Osteocyte (in vitro differentiated cells): ENCODE results near the gene ZNF225. TPM values are rescaled to one million over a fixed set of nuclear protein-coding genes. Genes with fewer than 3 reads are reported as not detected.

Experiments used
- DNase-seq: peaks from one replicate; pipeline ENCODE4 v3.0.0; 2021; ENCODE audit warnings: mixed read lengths; ENCODE audit not compliant: unreplicated experiment; ENCODE audit errors: extremely low spot score
- H3K27ac Mint-ChIP-seq: one replicate; pipeline ENCODE4 v1.8.0; 2021; ENCODE audit warnings: mild to moderate bottlenecking, mixed read lengths; ENCODE audit not compliant: unreplicated experiment
- H3K27me3 Mint-ChIP-seq: one replicate; pipeline ENCODE4 v1.8.0; 2021; ENCODE audit warnings: mixed read lengths; ENCODE audit not compliant: unreplicated experiment
- H3K36me3 Mint-ChIP-seq: one replicate; pipeline ENCODE4 v1.8.0; 2021; ENCODE audit warnings: mixed read lengths; ENCODE audit not compliant: unreplicated experiment
- H3K4me1 Mint-ChIP-seq: one replicate; pipeline ENCODE4 v1.8.0; 2021; ENCODE audit warnings: mixed read lengths; ENCODE audit not compliant: unreplicated experiment
- H3K4me3 Mint-ChIP-seq: one replicate; pipeline ENCODE4 v1.8.0; 2021; ENCODE audit warnings: mild to moderate bottlenecking, moderate library complexity, mixed read lengths; ENCODE audit not compliant: unreplicated experiment
- H3K9me3 Mint-ChIP-seq: one replicate; pipeline ENCODE4 v1.8.0; 2021; ENCODE audit warnings: mixed read lengths; ENCODE audit not compliant: unreplicated experiment
- CTCF ChIP-seq: fragments of 200-600 bp; sonication (generic); IDR thresholded peaks from 2 replicates; pipeline ENCODE4 v1.5.0; 2021; ENCODE audit warnings: antibody characterized with exemption, mild to moderate bottlenecking, moderate library complexity
- total RNA-seq: library from RNA; stranded (reverse); gene quantifications from 2 replicates; pipeline ENCODE4 v1.2.1, GENCODE V29; 2021

The ZNF225 gene
- total RNA-seq, 1 donor from 2014 or later: 6.1 TPM

GRCh38 chr19:44176590-44176989 is 63.4 kb downstream of the ZNF225 start:
- H3K36me3 Mint-ChIP-seq: peaks cover 64% of the 10 kb centered on the region

GRCh38 chr19:44180968-44181367 is 67.8 kb downstream of the ZNF225 start:
- Mint-ChIP-seq H3K36me3 (peaks cover 20% of the 10 kb centered on the region), H3K4me3 (no peak overlapping the region), H3K4me1 (no peaks in the 10 kb centered on the region), H3K27ac (no peak overlapping the region), H3K27me3 (no peaks in the 10 kb centered on the region), H3K9me3 (peaks cover 53% of the 10 kb centered on the region)
- no peak for DNase-seq
- no peak for TF ChIP-seq CTCF

More at GRCh38 chr19:44176590-44176989, 63.4 kb downstream of the ZNF225 start:
- TF ChIP-seq CTCF: no peak
- Mint-ChIP-seq H3K9me3 (peaks cover 68% of the 10 kb centered on the region), H3K4me3 (no peak overlapping the region), H3K27ac (no peak overlapping the region), H3K27me3 (no peaks in the 10 kb centered on the region), H3K4me1 (no peaks in the 10 kb centered on the region)
- DNase-seq: no peak

- no peak for DNase-seq
- no peak overlapping the region for H3K4me3 Mint-ChIP-seq
- peaks cover 53% of the 10 kb centered on the region for H3K9me3 Mint-ChIP-seq
- no peaks in the 10 kb centered on the region for H3K27me3 Mint-ChIP-seq
- no peak overlapping the region for H3K27ac Mint-ChIP-seq
- TF ChIP-seq CTCF: no peak
- no peaks in the 10 kb centered on the region for H3K4me1 Mint-ChIP-seq
- H3K36me3 Mint-ChIP-seq: peaks cover 8% of the 10 kb centered on the region
These were observed 68.9 kb downstream of the ZNF225 start for GRCh38 chr19:44182145-44182544.

Other genes starting within 250 kb of the ZNF225 start
- gene ZNF404, start 229.4 kb upstream of the ZNF225 start, total RNA-seq: 6.5 and 6.6 TPM in 2 replicates
- gene ZNF45, start 178.1 kb upstream of the ZNF225 start, total RNA-seq: 19.9 and 20.6 TPM in 2 replicates
- gene ZNF221, start 162.2 kb upstream of the ZNF225 start, total RNA-seq: 9.2 and 11.4 TPM in 2 replicates
- 8.1 and 8.9 TPM in 2 replicates for gene ZNF155, start 129.2 kb upstream of the ZNF225 start, total RNA-seq
- gene ZNF230, start 110.4 kb upstream of the ZNF225 start, total RNA-seq: 4.1 and 5.3 TPM in 2 replicates
- gene ZNF222, start 88.0 kb upstream of the ZNF225 start, total RNA-seq: 6.1 and 6.5 TPM in 2 replicates
- 5.3 and 8.5 TPM in 2 replicates for gene ZNF223, start 61.4 kb upstream of the ZNF225 start, total RNA-seq
- gene ZNF284, start 41.2 kb upstream of the ZNF225 start, total RNA-seq: 3.8 and 4.9 TPM in 2 replicates
- gene ZNF224, start 19.0 kb upstream of the ZNF225 start, total RNA-seq: 29.6 and 30.2 TPM in 2 replicates
- 17.4 and 19.3 TPM in 2 replicates for gene ZNF234, start 28.2 kb downstream of the ZNF225 start, total RNA-seq
- 28.8 TPM in 2 replicates for gene ZNF226, start 51.7 kb downstream of the ZNF225 start, total RNA-seq
- 22.6 and 30.7 TPM in 2 replicates for gene ZNF227, start 99.1 kb downstream of the ZNF225 start, total RNA-seq
- gene ZNF233, start 146.5 kb downstream of the ZNF225 start, total RNA-seq: 1.6 and 2.5 TPM in 2 replicates
- 8.9 and 9.7 TPM in 2 replicates for gene ZNF235, start 191.6 kb downstream of the ZNF225 start, total RNA-seq
- 7.8 and 8.8 TPM in 2 replicates for gene ZNF112, start 243.3 kb downstream of the ZNF225 start, total RNA-seq